GM12873 (cell line): ENCODE measurements around the gene ELOVL2.

Experiments
- TF ChIP-seq, protein P1 (sequence below): IDR thresholded peaks from 2 replicates; pipeline ENCODE4 v1.5.1; 2012; ENCODE audit warnings: low read depth, mild to moderate bottlenecking, moderate library complexity, low read length, control low read depth; ENCODE audit not compliant: insufficient read depth; ENCODE audit errors: missing control alignments

The ELOVL2 gene

DNA sequence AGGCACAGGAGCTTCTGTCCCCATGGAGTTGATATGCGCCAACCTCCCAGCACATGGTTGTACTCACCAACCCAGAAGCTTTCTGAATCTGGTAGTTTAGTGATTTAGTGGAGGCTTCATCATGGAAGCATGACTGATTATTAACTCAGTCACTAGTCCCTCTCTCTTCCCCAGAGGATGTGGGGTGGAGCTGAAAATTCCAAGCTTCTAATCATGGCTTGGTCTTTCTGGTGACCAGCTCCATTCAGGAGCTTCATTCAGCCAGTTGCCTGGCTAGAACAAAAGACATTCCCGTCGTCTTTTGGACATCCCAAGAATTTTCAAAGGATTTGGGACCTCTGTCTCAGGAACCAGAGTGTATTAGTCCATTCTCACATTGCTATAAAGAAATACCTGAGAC lies 36.2 kb upstream of the ELOVL2 start:
- TF ChIP-seq, protein P1, sequence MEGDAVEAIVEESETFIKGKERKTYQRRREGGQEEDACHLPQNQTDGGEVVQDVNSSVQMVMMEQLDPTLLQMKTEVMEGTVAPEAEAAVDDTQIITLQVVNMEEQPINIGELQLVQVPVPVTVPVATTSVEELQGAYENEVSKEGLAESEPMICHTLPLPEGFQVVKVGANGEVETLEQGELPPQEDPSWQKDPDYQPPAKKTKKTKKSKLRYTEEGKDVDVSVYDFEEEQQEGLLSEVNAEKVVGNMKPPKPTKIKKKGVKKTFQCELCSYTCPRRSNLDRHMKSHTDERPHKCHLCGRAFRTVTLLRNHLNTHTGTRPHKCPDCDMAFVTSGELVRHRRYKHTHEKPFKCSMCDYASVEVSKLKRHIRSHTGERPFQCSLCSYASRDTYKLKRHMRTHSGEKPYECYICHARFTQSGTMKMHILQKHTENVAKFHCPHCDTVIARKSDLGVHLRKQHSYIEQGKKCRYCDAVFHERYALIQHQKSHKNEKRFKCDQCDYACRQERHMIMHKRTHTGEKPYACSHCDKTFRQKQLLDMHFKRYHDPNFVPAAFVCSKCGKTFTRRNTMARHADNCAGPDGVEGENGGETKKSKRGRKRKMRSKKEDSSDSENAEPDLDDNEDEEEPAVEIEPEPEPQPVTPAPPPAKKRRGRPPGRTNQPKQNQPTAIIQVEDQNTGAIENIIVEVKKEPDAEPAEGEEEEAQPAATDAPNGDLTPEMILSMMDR = no peak

DNA sequence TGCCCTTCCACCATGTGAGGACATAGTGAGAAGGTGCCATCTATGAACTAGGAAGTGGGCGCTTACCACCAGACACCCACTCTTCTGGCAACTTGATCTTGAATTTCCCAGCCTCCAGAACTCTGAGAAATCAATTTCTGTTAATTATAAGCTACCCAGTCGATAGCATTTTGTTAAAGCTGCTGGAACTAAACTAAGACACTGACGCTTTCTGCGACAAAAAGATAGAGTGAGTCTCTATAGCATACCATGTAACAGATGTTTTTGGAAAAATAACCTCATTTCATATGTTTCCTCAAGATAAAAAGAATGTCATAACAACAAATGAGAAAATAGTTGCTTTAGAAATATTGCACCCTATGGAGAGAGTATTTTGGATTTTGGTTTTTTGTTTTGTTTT lies 34.2 kb upstream of the ELOVL2 start:
- TF ChIP-seq, protein P1 = no peak

GRCh38 chr6:11076540-11076939 lies 32.4 kb upstream of the ELOVL2 start:
- TF ChIP-seq, protein P1 = no peak

GRCh38 chr6:11072101-11072500 lies 28.0 kb upstream of the ELOVL2 start:
- TF ChIP-seq, protein P1 = no peak

- TF ChIP-seq, protein P1 = no peak
Observed at GRCh38 chr6:11069760-11070159, 25.7 kb upstream of the ELOVL2 start.

- TF ChIP-seq, protein P1 = no peak
Observed at GRCh38 chr6:11067348-11067747, 23.2 kb upstream of the ELOVL2 start.

GRCh38 chr6:11066505-11067347 lies 22.6 kb upstream of the ELOVL2 start:
- TF ChIP-seq, protein P1 = no peak
